Hypothalamus (tissue), 51 donors: ENCODE data around the gene FNBP1L.
"Not testable (repeated sequence)": the region's sequence is repeated elsewhere in the genome, so short reads cannot be mapped to it uniquely, and the experiment has no call there.

ENCODE experiments used
- DNase-seq, 51 donors: peaks; one replicate each; lab custom pipeline; 2025; lab: John Stamatoyannopoulos, UW

Gene FNBP1L

DNA sequence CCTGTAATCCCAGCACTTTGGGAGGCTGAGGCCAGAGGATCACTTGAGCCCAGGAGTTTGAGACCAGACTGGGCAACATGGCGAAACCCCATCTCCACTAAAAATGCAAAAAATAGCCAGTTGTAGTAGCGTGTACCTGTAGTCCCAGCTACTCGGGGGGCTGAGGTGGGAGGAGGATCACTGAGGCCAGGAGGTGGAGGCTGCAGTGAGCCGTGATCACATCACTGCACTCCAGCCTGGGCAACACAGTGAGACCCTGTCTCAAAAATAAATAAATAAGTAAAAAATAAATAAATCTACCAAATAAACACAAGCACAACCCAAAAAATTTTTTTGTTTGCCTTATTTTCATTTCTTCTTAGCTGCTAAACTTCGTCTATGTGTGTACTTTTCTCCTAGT lies 34.0 kb downstream of the FNBP1L start:
- not testable (repeated sequence) for DNase-seq

DNA sequence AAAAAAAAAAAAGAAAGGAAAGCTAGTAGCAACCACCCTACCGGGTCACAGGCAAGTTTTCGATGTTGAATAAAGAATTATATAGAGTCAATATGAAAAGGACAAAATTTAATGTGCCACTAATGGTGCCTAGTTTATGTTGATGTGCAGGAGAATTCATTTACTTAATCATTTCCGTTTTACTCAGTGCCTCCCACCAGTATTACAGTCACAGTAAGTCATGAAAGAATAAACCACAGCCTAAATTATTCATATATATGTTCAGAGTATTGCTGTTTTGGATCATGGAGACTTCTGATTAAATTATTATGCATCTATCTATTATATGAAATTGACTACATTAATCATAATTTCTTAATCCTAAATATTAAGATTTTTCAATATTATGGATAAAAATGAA lies 35.3 kb downstream of the FNBP1L start:
- no peak for DNase-seq

DNA sequence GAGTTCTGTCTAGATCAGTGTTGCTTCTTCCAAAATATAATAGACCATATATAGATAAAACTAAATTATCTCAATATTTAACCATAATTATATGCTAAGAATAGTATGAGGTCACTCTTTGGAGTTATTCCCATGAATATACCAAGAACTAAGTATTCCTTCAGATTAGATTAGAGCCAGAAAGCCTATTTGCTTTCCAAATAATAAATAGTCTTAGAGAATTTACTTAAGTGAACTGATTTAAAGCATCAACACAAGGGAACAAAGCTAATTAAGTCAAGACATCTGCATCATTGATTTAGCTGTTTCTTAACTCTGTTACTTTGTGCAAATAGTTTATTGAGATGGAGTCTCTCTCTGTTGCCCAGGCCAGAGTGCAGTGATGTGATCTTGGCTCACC lies 35.7 kb downstream of the FNBP1L start:
- no peak for DNase-seq

DNA sequence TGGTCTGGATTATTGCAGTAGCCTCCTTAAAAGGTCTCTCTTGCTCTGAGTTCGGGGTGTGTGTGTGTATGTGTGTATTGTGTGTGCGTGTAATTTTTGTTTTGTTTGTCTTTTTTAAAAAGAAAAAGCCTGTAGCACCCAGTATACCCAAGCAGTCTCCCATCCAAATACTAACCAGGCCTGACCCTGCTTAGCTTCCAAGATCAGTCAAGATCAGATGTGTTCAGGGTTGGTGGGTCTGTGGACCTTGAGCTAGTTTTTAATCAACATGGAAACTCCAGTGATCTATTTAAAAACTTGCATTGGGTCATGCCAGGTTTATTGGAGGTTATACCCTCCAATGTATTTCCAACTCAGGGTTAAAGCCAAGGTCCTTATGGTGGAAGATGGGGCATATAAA lies 40.3 kb downstream of the FNBP1L start:
- no peak for DNase-seq

DNA sequence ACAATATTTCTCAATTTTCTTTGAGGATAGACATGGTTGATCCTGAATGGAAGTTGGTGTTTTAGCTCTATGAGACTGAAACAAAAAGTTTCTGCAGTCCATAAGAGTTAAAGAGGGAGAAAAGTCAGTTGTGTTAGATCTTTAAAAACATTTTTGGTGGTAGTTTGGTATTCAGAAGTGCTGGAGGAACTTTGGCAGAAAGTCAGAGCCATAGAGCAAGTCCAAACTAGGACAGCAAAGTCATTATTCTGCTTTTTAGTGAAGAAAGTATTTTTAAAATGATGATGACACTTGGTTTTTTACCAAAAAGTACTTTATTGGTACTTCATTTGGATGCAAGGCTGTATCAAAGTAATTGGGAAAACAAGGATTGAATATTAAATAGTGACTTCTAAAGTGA lies 41.8 kb downstream of the FNBP1L start:
- DNase-seq = no peak

DNA sequence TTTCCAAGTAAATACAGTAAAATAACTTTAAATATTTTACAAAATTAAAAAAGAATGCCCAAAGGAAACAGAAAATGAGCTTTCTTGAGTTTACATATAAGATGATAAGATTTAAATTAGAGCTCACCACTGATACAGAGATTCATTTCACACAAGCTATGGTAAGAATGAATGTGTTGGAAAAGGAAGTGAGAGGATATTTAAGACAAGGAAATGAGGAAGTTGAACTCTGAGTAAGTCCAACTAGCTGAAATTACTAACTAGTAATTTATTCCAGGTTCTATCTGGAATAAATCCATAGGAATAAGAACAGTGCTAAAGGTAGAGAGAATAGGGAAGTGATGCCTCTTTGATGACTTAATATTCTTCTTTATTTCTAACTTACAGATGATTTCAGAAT lies 42.4 kb downstream of the FNBP1L start:
- DNase-seq = no peak

DNA sequence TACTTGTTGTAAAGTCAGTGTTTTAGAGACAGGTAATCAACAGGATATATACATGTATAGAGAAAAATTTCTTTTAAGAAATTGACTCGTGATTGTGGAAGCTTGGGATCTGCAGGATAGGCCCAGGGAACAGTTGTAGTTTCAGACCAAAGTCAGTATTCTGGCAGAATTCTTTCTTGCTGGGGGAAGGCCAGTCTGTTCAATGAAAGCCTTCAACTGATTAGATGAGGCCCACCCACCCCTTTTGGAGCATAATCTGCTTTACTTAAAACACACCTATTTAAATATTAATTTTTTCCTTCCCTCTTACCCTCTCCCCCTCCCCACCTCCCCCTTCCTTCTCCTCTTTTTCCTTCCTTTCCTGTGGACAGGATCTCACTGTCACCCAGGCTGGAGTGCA lies 48.0 kb downstream of the FNBP1L start:
- no peak for DNase-seq

DNA sequence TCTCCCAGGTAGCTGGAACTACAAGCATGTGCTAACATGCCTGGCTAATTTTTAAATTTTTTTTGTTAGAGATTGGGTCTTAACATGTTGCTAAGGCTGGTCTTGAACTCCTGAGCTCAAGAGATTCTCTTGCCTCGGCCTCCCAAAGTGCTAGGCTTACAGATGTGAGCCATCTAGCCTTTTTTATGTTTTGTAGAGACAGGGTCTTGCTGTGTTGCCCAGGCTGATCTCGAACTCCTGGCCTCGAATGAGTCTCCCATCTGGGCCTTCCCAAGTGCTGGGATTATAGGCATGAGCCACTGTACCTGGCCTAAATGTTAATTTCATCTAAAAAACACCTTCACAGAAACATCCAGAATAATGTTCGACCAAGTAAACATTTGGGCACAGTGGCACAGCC lies 48.6 kb downstream of the FNBP1L start:
- DNase-seq = no peak

DNA sequence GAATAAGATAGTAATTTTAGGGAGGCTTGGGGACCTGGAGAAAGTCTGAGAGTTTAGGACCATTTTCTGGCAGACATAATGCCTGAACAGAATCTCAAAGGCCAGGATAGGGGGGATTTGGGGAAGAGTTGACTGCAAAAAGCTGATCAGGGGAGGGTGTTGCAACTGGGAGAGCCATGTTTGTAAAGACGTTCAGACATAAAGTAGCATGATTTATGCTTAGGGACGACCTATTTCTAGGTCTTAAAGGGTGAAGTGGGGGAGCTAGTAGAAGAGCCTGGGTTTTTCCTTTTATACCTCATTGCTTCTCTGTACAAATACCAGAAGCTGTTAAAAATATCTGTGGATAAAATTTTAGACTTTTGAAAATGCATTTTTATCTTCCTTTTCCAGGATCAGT lies 51.2 kb downstream of the FNBP1L start:
- no peak for DNase-seq

DNA sequence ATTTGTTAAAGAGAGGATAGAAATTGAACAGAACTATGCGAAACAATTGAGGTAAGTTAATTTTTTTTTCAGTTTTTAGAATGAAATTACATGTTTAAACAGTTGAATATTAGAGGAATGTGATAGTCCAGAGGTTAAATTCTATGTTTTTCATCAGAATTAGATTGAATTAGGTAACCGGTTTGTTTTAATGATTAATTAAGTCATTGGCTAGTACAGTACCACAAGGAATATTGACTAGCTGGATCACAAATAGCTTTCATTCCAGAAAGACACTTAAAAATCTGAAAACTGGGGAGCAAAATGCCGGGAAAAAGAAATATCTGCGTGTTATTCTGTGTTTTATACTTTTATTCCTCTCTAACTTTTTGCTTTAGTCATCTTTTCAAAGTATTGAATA lies 51.6 kb downstream of the FNBP1L start:
- DNase-seq = no peak

DNA sequence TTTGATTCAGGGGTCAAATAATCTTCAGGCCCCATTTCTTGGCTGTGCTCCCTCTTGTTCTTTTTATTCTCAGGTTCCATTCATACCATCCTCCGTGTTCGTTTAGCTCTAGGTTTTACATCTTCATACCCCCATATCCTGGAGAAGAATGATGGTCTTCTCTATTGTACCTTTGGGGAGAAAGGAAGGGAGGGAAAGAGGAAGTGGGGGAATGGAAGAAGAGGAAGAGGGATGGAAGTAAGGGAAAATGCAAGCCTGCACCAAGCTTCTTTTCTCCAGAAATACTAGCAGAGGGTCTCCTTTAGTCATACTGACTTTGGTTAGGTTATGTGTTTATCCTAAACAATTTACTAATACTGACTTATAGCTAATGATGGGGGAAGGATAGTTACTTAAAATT lies 52.4 kb downstream of the FNBP1L start:
- no peak for DNase-seq

DNA sequence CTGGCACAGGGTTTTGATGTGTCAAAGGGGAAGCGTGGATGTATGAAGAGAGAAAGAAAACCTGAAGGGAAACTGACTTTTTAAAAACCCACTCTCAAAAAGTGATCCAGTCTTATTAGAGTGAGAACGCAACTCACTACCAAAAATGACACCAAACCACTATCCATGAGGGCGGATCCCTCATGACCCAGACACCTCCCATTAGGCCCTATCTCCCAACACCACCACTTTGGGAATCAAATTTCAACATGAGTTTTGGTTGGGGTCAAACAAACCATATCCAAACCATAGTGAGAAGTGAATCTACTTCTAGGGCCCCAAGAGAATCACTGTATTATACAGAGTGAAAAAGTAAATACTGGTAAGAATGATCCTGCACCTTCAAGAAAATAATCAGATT lies 53.5 kb downstream of the FNBP1L start:
- DNase-seq = no peak

DNA sequence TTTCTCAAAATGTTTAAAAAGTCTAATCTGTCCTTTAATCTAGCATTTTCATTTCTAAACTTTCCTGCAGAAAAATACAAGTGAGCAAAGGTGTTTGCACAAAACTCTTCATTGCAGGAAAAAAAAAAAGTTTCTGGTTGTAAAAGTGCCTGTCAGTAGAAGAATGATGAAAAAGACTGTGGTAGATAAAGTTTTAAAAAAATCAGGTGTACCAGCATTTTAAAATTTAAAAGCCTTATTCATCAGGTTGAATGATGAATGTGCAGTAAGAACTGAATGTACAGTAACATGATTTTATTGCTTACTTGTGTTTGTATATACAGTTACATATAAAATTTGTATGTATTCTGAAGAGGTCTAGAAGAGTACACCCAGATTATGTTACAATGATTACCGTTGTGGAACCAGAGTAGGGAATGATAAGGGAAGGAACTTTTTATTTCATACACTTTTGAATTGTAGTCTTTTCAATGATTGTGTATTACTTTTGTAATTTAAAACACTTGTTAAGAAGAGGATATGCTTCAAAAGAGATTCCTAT lies 54.0 kb downstream of the FNBP1L start:
- no peak for DNase-seq

DNA sequence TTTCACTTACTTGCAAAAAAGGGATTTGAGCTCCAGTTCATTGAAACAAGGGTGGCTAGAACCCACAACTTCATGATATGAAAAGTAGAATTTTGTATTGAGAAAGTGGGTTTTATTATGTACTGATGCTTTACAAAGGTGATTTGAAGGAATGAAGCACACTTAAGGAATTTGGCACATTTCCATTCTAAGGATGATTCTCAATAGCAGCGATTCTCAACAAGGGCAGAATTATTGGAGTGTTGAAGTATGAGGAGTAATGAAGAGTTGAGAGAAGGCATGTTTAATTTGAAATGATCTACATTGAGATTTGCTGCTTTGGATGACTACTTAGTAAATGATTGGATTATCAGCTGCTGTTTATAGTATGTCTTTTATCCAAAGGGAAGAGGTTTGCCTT lies 54.7 kb downstream of the FNBP1L start:
- DNase-seq = no peak

DNA sequence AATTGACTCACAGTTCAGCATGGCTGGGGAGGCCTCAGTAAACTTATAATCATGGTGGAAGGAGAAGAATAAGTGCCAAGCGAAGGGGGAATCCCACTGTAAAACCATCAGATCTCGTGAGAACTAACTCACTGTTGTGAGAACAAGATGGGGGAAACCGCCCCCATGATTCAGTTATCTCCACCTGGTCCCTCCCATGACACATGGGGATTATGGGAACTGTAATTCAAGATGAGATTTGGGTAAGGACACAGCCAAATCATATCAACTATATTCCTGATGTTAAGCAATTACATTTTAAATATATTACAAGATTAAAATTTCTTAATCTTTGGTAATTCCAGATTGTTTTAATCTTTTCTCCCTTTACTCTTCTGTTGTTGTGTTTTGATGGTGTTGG lies 55.2 kb downstream of the FNBP1L start:
- DNase-seq = no peak

DNA sequence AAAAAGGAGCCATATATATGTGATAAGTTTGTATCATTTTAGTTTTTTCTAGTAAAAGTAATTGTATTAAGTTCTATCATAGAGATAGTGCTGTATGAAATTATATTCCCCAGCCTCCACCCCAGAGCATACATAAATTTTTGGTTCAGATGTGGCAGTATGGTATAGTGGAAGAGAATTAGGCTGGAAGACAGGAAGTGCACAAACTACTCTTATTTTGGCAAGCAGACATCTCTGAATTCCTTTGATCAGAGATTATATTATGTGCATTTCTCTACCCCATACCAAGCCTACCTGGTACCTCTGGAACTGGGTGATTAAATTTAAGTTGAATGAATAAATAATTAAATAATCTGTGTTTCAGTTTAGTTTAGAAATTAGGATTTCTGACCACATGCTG lies 55.9 kb downstream of the FNBP1L start:
- DNase-seq = no peak

DNA sequence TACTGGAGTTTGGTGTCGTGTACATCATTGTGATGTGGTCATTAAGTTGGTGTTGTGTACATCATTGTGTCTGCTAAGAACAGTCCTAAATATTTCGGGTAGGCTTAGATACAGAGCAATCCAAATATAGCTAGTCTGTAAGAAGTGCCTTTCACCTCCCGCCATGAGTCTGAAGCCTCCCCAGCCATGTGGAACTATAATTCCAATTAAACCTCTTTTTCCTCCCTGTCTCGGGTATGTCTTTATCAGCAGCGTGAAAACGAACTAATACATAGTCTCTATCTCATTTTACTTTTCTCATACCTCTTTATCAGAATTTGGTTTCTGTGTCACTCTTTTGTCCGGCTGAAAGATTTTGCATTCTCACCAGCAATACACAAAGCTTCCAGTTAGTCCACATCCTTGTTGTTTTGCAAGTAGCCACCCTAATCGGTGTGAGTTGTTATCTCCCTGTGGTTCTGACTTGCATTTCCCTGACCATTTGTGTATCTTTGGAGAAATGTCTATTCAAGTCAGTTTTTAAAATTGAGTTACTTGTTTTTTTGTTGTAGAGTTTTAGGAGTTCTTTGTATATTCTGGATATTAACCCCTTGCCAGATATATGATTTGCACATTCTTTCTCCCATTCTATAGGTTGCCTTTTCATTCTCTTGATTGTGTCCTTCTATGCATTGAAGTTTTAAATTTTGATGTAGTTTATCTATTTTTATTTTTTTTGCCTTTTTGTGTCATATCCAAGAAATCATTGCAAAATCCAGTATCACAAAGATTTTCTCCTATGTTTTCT lies 56.5 kb downstream of the FNBP1L start:
- DNase-seq = no peak

DNA sequence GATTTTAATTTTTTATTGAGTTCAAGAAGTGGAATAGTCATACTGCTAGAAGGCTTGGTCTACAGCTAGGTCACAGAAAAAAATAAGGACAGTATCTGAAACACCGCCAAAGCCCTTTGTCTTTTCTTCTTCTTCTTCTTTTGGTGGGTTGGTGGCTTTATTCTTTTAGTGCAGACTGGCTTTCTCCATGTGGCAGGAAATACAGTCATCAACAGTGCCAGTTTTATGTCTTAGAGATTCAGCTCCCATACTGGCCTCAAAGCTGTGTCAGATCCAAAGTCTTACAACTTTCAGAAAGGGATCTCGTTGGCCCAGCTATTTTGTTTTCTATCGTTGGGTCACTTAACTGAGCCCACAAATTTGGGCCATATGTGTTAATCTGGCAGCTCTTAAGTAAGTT lies 58.2 kb downstream of the FNBP1L start:
- DNase-seq = no peak

DNA sequence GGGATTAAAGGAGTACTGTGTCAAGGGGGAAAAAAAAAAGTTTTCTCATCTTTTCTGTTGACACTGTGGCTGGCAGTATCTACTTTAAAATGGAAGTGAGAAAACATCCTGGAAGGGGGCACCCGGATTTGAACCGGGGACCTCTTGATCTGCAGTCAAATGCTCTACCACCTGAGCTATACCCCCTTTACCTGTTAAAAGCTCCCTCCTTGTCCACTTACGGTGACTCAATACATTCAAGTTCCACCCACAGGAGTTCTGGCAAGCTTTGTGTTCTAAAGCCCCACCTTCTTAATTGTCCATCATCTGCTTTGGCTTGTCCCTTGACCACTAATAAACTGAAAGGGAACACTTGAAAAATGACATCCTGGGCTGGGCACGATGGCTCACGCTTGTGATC lies 68.2 kb downstream of the FNBP1L start:
- no peak for DNase-seq

DNA sequence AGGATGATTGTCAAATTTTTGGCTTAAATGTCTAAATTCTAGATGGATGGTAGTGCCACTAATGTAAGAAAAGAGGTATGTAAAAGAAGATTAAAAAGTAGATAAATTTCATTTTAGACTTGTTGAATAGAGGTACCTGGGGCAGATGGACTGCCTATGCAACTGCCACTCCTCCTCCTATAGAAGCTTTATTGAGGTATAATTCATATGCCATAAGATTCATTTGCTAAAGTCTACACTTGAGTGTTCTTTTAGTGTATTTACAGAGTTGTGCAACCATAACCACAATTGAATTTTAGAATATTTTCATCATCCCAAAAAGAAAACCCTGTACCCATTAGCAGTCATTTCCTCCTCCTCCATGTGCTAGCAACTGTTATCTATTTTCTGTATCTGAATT lies 70.6 kb downstream of the FNBP1L start:
- no peak for DNase-seq

DNA sequence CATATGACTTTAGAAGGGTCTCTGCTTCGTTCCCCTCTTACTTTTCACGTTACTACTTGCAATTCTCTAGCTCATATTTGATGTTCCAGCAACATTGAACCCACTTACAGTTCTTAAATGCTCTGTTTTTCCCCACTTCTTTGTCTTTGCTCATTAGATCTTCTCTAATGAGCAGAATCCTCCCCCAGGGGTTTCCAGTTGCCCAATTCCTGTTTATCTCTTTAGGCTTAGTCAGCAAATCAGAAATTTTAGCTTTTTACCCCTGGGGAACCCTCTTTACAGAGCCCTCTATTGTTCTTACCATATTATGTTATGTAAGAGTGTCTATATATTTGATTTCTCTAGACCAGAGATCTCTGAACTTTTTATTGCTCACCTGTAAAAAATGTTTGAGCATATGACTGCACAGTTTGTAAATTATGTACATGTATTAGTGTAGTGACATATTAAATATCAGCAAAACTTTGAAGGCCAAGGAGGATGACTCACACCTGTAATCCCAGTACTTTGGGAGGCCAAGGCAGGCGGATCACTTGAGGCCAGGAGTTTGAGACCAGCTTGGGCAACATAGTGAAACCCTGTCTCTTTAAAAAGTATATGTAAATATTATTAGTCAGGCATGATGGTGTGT lies 71.4 kb downstream of the FNBP1L start:
- DNase-seq = no peak

DNA sequence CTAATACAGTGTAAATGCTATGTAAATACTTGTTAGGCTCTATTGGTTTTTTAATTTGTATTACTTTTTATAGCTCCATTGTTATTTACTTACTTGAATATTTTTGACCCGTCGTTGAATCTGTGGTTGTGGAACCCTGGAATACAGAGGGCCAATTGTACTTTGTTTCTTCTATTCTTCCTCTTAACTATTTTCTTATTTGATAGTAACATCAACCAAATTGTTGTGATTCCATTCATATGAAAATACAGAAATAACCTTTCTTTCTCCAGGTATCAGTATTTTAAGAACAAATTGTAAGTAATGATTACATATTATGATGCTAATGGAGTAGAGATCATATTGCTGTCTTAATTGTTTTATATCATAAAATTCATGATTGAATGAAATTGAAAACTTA lies 73.7 kb downstream of the FNBP1L start:
- DNase-seq = no peak
